ENCODE data around the gene TIMP2.
A peak's percentile ranks its signal among the peaks of the same experiment; 100 is the strongest.

Gene TIMP2

GRCh38 chr17:78804777-78805176, 120.4 kb downstream of the TIMP2 start:
- peak; percentile 58 to 59 for DNase-seq

GRCh38 chr17:78803186-78803845, 121.9 kb downstream of the TIMP2 start:
- DNase-seq = no peak

All from activated CD4-positive, alpha-beta T cell treated with anti-CD3 and anti-CD28 coated beads, Interleukin-2, amount 50 U/mL, for 48 hours (primary cell).